Measurements from ENCODE around the gene SBNO2. TPM values are rescaled to one million over a fixed set of nuclear protein-coding genes. Genes with fewer than 3 reads are reported as not detected.

SBNO2 gene
- total RNA-seq, 1 donor from 2014 or later: 120 TPM

DNA sequence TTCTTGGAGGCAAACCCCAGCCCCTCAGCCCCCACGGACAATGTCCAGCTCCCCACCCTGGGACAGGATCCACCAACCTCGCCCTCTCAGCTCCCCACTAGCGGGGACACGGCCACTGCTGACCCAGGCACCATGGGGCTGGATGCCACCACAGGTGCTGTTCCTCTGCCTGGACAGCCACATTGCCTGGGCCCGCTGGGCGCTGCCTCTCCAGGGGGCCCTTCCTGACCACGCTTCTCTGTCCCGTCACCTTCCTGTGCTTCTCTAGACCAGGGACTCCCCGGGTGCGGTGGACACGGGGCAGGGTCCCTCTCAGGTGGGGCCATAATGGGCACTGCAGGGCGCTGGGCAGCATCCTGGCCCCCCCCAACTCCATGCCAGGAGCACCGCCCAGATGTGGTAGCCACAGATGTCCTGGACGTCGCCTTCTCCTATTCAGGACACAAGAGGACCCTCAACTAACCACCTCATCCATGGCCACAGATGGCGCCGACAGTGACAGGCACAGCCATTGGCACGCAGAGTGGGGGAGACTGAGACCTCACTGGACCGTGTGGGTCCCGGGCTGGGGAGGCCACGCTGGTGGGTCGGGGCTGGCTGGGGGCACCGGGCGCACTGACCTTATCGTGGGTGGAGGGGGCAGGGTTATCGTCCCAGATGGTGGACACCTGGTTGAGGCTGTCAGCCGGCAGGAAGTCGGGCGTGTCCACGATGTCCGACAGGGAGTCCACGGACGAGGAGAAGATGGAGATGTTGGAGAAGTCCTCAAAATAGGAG is 46.9 kb downstream of the SBNO2 start:
- H3K27me3 ChIP-seq: no peaks in the 10 kb centered on the region
- TF ChIP-seq, protein P1, sequence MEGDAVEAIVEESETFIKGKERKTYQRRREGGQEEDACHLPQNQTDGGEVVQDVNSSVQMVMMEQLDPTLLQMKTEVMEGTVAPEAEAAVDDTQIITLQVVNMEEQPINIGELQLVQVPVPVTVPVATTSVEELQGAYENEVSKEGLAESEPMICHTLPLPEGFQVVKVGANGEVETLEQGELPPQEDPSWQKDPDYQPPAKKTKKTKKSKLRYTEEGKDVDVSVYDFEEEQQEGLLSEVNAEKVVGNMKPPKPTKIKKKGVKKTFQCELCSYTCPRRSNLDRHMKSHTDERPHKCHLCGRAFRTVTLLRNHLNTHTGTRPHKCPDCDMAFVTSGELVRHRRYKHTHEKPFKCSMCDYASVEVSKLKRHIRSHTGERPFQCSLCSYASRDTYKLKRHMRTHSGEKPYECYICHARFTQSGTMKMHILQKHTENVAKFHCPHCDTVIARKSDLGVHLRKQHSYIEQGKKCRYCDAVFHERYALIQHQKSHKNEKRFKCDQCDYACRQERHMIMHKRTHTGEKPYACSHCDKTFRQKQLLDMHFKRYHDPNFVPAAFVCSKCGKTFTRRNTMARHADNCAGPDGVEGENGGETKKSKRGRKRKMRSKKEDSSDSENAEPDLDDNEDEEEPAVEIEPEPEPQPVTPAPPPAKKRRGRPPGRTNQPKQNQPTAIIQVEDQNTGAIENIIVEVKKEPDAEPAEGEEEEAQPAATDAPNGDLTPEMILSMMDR (IDR thresholded peaks at IDR 0.05): no peak
- no peak for DNase-seq (ENCODE audit: low spot score in 2 of 2)
- no peak overlapping the region for H3K4me3 ChIP-seq
- H3K9me3 ChIP-seq: no peaks in the 10 kb centered on the region
- peaks cover 0 to 30% of the 10 kb centered on the region in 2 donors for H3K4me1 ChIP-seq
- H3K36me3 ChIP-seq: peaks cover 41 to 52% of the 10 kb centered on the region in 2 donors
- intact Hi-C loops (cut with DNase I): no loop called here
- H3K27ac ChIP-seq: peak overlapping the region; percentile 83 to 85

DNA sequence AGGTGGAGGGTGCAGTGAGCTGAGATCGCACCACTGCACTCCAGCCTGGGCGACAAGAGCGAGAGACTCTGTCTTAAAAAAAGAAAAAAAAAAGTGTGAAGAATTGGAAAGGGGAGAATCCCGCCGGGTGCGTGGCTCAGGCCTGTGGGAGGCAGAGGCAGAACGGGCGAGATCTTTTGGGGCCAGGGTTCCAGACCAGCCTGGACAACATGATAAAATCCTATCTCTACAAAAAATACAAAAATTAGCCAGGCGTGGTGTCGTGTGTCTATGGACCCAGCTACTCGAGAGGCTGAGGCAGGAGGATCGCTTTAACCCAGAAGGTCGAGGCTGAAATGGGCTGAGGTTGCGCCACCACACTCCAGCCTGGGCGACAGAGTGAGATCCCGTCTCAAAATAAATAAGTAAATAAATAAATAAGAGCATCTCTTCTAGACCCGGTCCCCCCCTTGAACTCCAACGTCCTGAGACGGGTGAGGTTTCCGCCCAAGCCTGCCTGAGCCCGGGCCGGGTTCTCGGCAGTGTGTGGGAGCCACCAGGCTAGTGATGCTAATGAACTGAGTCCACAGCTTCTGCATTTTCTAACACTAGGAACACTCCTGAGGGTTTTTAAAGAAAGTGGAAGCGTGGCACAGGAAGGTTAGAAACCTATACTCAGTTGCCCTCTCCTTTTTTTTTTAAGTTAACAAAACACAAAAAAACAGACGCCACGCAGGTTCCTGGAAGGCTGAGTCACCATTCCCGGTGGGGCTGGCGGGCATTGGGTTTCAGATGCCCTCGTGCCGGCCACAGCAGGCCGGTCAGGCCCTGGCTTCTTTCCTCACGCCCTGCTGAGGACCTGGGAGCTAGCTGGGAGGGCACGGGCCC is 48.2 kb downstream of the SBNO2 start:
- H3K4me1 ChIP-seq: peaks cover 0 to 23% of the 10 kb centered on the region in 2 donors
- no peak for DNase-seq (ENCODE audit: low spot score in 2 of 2)
- peaks cover 54 to 65% of the 10 kb centered on the region in 2 donors for H3K36me3 ChIP-seq
- H3K27ac ChIP-seq: peak overlapping the region; percentile 83 to 85
- intact Hi-C loops (cut with DNase I): no loop called here
- TF ChIP-seq, protein P1 (IDR thresholded peaks at IDR 0.05): no peak
- no peaks in the 10 kb centered on the region for H3K9me3 ChIP-seq
- H3K27me3 ChIP-seq: no peaks in the 10 kb centered on the region
- H3K4me3 ChIP-seq: peak overlapping the region in 1 of 2 donors; percentile 17

DNA sequence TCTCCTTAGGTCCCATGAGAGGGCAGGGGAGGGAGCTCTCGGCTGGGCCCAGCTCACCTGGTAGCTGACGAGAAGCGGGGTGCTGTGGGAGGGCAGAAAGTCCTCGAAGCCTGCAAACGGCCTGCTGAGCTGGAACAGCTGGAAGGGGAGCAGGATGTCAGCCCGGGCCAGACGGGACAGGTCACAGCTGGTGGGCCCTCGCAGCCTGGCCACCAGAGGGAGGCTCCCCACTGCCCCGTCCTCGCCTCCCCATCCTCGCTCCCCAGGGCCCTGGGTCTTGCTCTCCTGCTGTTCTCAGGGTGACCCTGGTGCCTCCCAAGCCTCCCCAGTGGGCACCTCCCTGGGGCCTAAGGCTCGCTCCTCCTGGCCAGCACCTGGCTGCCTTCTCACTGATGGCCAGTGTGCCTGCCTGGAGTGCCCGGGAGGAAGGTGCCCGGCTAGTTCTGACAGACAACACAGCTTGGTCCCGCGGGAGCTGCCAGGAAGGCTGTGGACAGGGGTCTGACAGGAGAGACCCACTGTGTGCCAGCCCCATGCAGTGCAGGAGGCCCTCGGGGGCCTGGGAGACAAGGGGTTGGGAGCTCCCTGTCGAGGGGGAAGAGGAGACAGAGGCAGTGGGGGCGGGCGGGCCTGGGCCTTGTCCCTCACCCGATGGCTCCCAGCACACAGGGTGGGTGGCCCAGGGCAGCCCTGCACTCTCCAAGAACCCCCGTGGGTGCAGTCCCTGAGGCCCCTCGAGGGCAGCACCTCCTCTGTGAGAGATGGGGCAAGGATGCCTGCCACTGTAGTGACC is 50.0 kb downstream of the SBNO2 start:
- H3K36me3 ChIP-seq: peaks cover 72 to 83% of the 10 kb centered on the region in 2 donors
- H3K9me3 ChIP-seq: no peaks in the 10 kb centered on the region
- no peak overlapping the region for H3K4me3 ChIP-seq
- H3K27me3 ChIP-seq: no peaks in the 10 kb centered on the region
- peaks cover 0 to 13% of the 10 kb centered on the region in 2 donors for H3K4me1 ChIP-seq
- intact Hi-C loops (cut with DNase I): no loop called here
- H3K27ac ChIP-seq: peak overlapping the region in 1 of 2 donors; percentile 39
- DNase-seq (ENCODE audit: low spot score in 2 of 2): no peak
- TF ChIP-seq, protein P1 (IDR thresholded peaks at IDR 0.05): no peak

DNA sequence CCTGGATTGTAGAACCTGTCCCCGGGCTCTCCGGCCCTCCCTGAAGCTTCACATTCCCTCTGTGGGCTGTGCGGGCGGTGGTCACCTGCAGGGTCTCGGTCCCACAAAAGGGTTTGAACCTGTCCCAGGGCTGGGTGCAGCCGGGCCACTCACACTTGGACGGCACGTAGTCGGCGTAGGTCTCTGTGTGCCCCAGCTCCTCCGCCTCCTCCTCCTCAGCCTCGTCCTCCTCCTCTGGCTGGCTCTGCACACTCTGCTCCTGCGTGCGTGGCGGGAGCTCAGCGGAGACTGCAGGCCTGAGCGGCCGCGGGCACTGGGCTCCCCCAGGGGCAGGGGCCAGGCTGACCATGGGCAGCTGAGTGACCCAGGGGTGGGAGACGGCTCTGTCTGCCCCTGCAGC is 50.7 kb downstream of the SBNO2 start:
- Histone ChIP-seq H3K4me3 (no peak overlapping the region), H3K27me3 (no peaks in the 10 kb centered on the region), H3K27ac (peak overlapping the region in 1 of 2 donors; percentile 39), H3K9me3 (no peaks in the 10 kb centered on the region), H3K4me1 (peaks cover 0 to 13% of the 10 kb centered on the region in 2 donors), H3K36me3 (peaks cover 79 to 88% of the 10 kb centered on the region in 2 donors)
- intact Hi-C loops (cut with DNase I): no loop called here
- TF ChIP-seq, protein P1 (IDR thresholded peaks at IDR 0.05): no peak
- no peak for DNase-seq (ENCODE audit: low spot score in 2 of 2)

DNA sequence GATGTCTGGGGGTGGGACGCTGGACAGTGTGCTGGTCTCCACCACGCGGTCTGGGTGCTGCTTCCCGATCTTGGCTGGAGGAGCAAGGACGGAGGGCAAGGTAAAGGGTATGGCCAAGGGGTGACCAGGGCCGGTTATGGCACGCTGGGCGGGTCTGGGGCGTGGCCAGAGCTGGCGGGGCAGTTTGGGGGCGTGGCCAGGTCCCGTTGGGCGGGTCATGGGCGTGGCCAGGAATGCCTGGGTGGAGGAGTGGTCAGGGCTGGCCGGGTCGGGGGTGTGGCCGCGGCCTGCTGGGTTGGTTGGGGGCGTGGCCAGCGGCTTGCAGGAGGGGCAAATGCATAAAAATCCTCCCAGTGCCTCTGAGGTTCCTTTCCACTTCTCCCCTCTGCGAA is 51.1 kb downstream of the SBNO2 start:
- peaks cover 83 to 92% of the 10 kb centered on the region in 2 donors for H3K36me3 ChIP-seq

More for the DNA sequence above, 51.1 kb downstream of the SBNO2 start:
- peak overlapping the region in 1 of 2 donors; percentile 33 for H3K27ac ChIP-seq
- H3K9me3 ChIP-seq: no peaks in the 10 kb centered on the region
- DNase-seq (ENCODE audit: low spot score in 2 of 2): no peak
- peaks cover 0 to 13% of the 10 kb centered on the region in 2 donors for H3K4me1 ChIP-seq
- TF ChIP-seq, protein P1 (IDR thresholded peaks at IDR 0.05): no peak
- H3K4me3 ChIP-seq: no peak overlapping the region
- no peaks in the 10 kb centered on the region for H3K27me3 ChIP-seq
- intact Hi-C loops (cut with DNase I): no loop called here
